Measurements from ENCODE around the gene FBXO28. TPM values are rescaled to one million over a fixed set of nuclear protein-coding genes. Genes with fewer than 3 reads are reported as not detected.
A peak's percentile ranks its signal among the peaks of the same experiment; 100 is the strongest.

Gene FBXO28
- total RNA-seq, 1 experiment from 2014 or later = 36.6 TPM

- Histone ChIP-seq H3K36me3 (ENCODE audit: control insufficient read depth, insufficient read depth, low read length) (no peaks in the 10 kb centered on the region; the same call in 1 of the 2 replicates), H3K4me1 (ENCODE audit: control insufficient read depth, insufficient read depth, low read length) (0 out of 2 replicates have a peak, but pooled peaks cover 6% of the 10 kb centered on the region), H3K27ac (ENCODE audit: low read length) (peak within 1 kb of the TSS; percentile 88), H3K9me3 (ENCODE audit: control insufficient read depth, insufficient read depth, low read depth, low read length) (no peaks in the 10 kb centered on the region), H3K4me3 (ENCODE audit: low read depth in 2 of 2, low read length in 2 of 2) (peak within 1 kb of the TSS; percentile 81 to 87), H3K27me3 (ENCODE audit: control insufficient read depth, insufficient read depth, low read length) (no peaks in the 10 kb centered on the region)
- in situ Hi-C loops (cut with HindIII; ENCODE audit: low pct_unique_long_range_greater_than_20kb, low sequenced_read_pairs) = no loop called here
- intact Hi-C loops (cut with micrococcal nuclease; ENCODE audit: unreplicated experiment) = loop anchor here (10.0 kb wide), 1 partner anchor 152 kb away; the partner anchor contains the start of gene NVL
- no peak for DNase-seq (ENCODE audit: low read depth, low spot score)
- no TSS peak for BruUV-seq (replicated peaks)
- POLR2A ChIA-PET = interaction anchor here (0.6 to 0.7 kb wide), 5 partner anchors 15 to 476 kb away, joined by 3 to 17 read pairs (median 8); no protein-coding TSS in a partner anchor
- peak; percentile 95 for ATAC-seq
- CTCF ChIA-PET = no interaction called here
- TF ChIP-seq SIN3A (IDR thresholded peaks at IDR 0.05; ENCODE audit: borderline replicate concordance, insufficient read depth, low read depth, low read length) = no peak; the same call in 1 of the 2 replicates
- peak; percentile 59 for TF ChIP-seq POLR2AphosphoS5 (IDR thresholded peaks at IDR 0.05; ENCODE audit: low read depth, low read length)
- TF ChIP-seq REST (IDR thresholded peaks at IDR 0.05; ENCODE audit: insufficient read depth in 1 of 2, low read depth in 2 of 2, low read length in 1 of 2) = no peak
- no peak for TF ChIP-seq CTCF (IDR thresholded peaks at IDR 0.05)
- TF ChIP-seq TCF7L2 (IDR thresholded peaks at IDR 0.05; ENCODE audit: low read depth, low read length) = no peak; the same call in 1 of the 2 replicates
Observed at GRCh38 chr1:224182866-224183590, 69.1 kb downstream of the FBXO28 start, which contains the start of gene DEGS1. Gene DEGS1 (plus strand): TSS chr1:224183240. CDS start chr1:224183337, 97 bp downstream.

GRCh38 chr1:224183591-224184312 lies 69.8 kb downstream of the FBXO28 start:
- H3K36me3 ChIP-seq (ENCODE audit: control insufficient read depth, insufficient read depth, low read length) = no peaks in the 10 kb centered on the region; the same call in 1 of the 2 replicates
- H3K4me1 ChIP-seq (ENCODE audit: control insufficient read depth, insufficient read depth, low read length) = 0 out of 2 replicates have a peak, but pooled peaks cover 6% of the 10 kb centered on the region
- CTCF ChIA-PET = no interaction called here
- no peaks in the 10 kb centered on the region for H3K9me3 ChIP-seq (ENCODE audit: control insufficient read depth, insufficient read depth, low read depth, low read length)
- ATAC-seq (peak; percentile 85), DNase-seq (ENCODE audit: low read depth, low spot score) (no peak)
- no peaks in the 10 kb centered on the region for H3K27me3 ChIP-seq (ENCODE audit: control insufficient read depth, insufficient read depth, low read length)
- POLR2A ChIA-PET = no interaction called here
- intact Hi-C loops (cut with micrococcal nuclease; ENCODE audit: unreplicated experiment) = loop anchor here (10.0 kb wide), 1 partner anchor 151 kb away; the partner anchor contains the start of gene NVL
- no TSS peak for BruUV-seq (replicated peaks)
- in situ Hi-C loops (cut with HindIII; ENCODE audit: low pct_unique_long_range_greater_than_20kb, low sequenced_read_pairs) = no loop called here
- H3K4me3 ChIP-seq (ENCODE audit: low read depth in 2 of 2, low read length in 2 of 2) = peak overlapping the region; percentile 81 to 87
- peak overlapping the region; percentile 87 for H3K27ac ChIP-seq (ENCODE audit: low read length)
- TF ChIP-seq POLR2AphosphoS5 (IDR thresholded peaks at IDR 0.05; ENCODE audit: low read depth, low read length) = no peak
- TF ChIP-seq SIN3A (IDR thresholded peaks at IDR 0.05; ENCODE audit: borderline replicate concordance, insufficient read depth, low read depth, low read length) = 0 out of 2 replicates have a peak, but pooled peaks have one; percentile 23

Measured in Panc1 (cell line).